ENCODE results near the gene PSD. TPM values are rescaled to one million over a fixed set of nuclear protein-coding genes. Genes with fewer than 3 reads are reported as not detected.

Gene PSD
- total RNA-seq, 1 experiment from 2014 or later = 2.4 TPM

DNA sequence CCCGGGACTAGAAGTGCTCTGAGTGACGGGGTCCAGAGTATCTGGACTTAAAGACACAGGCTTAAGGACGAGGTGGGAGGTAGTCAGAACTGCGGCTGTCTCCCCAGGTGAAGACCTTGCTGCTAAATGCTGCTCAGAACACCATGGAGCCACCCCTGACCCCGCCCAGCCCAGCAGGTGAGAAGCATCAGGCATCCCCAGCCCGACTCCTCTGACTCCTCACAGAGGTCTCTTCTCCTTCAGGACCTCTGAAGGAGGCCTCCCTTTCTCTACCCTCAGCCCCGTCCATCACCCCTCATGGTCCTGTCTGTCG lies 17.3 kb downstream of the PSD start:
- Histone ChIP-seq H3K36me3 (ENCODE audit: control insufficient read depth, insufficient read depth, low read length) (peaks cover 2% of the 10 kb centered on the region; the same call in 1 of the 2 replicates), H3K4me1 (ENCODE audit: control insufficient read depth, insufficient read depth, low read length) (peaks cover 45% of the 10 kb centered on the region), H3K4me3 (ENCODE audit: low read depth in 2 of 2, low read length in 2 of 2) (no peak overlapping the region), H3K27me3 (ENCODE audit: control insufficient read depth, insufficient read depth, low read length) (no peaks in the 10 kb centered on the region), H3K9me3 (ENCODE audit: control insufficient read depth, insufficient read depth, low read depth, low read length) (no peaks in the 10 kb centered on the region), H3K27ac (ENCODE audit: low read length) (peak overlapping the region; percentile 64)
- DNase-seq (ENCODE audit: low read depth, low spot score) = no peak
- CTCF ChIA-PET = interaction anchor here (0.6 kb wide), 1 partner anchor 549 kb away, joined by 9 read pairs; no protein-coding TSS in a partner anchor
- intact Hi-C loops (cut with micrococcal nuclease; ENCODE audit: unreplicated experiment) = loop anchor here (5.0 kb wide), 1 partner anchor 174 kb away; the partner anchor contains the start of gene ELOVL3
- in situ Hi-C loops (cut with HindIII; ENCODE audit: low pct_unique_long_range_greater_than_20kb, low sequenced_read_pairs) = no loop called here
- BruUV-seq (replicated peaks) = no TSS peak
- no peak for ATAC-seq
- TF ChIP-seq, protein P1, sequence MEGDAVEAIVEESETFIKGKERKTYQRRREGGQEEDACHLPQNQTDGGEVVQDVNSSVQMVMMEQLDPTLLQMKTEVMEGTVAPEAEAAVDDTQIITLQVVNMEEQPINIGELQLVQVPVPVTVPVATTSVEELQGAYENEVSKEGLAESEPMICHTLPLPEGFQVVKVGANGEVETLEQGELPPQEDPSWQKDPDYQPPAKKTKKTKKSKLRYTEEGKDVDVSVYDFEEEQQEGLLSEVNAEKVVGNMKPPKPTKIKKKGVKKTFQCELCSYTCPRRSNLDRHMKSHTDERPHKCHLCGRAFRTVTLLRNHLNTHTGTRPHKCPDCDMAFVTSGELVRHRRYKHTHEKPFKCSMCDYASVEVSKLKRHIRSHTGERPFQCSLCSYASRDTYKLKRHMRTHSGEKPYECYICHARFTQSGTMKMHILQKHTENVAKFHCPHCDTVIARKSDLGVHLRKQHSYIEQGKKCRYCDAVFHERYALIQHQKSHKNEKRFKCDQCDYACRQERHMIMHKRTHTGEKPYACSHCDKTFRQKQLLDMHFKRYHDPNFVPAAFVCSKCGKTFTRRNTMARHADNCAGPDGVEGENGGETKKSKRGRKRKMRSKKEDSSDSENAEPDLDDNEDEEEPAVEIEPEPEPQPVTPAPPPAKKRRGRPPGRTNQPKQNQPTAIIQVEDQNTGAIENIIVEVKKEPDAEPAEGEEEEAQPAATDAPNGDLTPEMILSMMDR (IDR thresholded peaks at IDR 0.05) = no peak
- TF ChIP-seq, protein P2, sequence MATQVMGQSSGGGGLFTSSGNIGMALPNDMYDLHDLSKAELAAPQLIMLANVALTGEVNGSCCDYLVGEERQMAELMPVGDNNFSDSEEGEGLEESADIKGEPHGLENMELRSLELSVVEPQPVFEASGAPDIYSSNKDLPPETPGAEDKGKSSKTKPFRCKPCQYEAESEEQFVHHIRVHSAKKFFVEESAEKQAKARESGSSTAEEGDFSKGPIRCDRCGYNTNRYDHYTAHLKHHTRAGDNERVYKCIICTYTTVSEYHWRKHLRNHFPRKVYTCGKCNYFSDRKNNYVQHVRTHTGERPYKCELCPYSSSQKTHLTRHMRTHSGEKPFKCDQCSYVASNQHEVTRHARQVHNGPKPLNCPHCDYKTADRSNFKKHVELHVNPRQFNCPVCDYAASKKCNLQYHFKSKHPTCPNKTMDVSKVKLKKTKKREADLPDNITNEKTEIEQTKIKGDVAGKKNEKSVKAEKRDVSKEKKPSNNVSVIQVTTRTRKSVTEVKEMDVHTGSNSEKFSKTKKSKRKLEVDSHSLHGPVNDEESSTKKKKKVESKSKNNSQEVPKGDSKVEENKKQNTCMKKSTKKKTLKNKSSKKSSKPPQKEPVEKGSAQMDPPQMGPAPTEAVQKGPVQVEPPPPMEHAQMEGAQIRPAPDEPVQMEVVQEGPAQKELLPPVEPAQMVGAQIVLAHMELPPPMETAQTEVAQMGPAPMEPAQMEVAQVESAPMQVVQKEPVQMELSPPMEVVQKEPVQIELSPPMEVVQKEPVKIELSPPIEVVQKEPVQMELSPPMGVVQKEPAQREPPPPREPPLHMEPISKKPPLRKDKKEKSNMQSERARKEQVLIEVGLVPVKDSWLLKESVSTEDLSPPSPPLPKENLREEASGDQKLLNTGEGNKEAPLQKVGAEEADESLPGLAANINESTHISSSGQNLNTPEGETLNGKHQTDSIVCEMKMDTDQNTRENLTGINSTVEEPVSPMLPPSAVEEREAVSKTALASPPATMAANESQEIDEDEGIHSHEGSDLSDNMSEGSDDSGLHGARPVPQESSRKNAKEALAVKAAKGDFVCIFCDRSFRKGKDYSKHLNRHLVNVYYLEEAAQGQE (IDR thresholded peaks at IDR 0.05; ENCODE audit: insufficient read depth in 1 of 2, low read depth in 2 of 2, low read length in 1 of 2) = no peak
- no peak for TF ChIP-seq TCF7L2 (IDR thresholded peaks at IDR 0.05; ENCODE audit: low read depth, low read length)
- no peak for TF ChIP-seq SIN3A (IDR thresholded peaks at IDR 0.05; ENCODE audit: borderline replicate concordance, insufficient read depth, low read depth, low read length)
- no peak for TF ChIP-seq POLR2AphosphoS5 (IDR thresholded peaks at IDR 0.05; ENCODE audit: low read depth, low read length)
- POLR2A ChIA-PET = no interaction called here

DNA sequence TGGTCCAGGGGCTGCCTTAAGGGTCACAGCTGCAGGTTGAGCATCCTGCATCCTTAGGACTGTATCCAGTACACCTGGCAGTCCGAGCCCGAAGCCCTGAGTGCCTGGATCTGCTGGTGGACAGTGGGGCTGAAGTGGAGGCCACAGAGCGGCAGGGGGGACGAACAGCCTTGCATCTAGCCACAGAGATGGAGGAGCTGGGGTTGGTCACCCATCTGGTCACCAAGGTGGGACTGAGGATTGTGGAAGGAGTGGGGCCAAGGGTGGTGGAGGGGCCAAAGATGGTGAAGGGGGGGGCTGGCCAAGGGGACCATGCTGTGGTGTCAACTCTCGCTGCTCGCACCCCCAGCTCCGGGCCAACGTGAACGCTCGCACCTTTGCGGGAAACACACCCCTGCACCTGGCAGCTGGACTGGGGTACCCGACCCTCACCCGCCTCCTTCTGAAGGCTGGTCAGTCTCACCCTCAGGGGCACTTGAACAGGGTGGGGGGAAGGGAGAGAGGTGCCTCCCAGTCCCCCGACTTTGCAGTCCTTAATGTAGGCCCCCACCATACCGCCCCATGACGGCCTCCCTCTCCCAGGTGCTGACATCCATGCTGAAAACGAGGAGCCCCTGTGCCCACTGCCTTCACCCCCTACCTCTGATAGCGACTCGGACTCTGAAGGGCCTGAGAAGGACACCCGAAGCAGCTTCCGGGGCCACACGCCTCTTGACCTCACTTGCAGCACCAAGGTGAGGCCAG lies 17.8 kb downstream of the PSD start:
- POLR2A ChIA-PET = interaction anchor here (0.6 kb wide), 1 partner anchor 36 kb away, joined by 3 read pairs; no protein-coding TSS in a partner anchor
- CTCF ChIA-PET = no interaction called here
- intact Hi-C loops (cut with micrococcal nuclease; ENCODE audit: unreplicated experiment) = loop anchor here (5.0 kb wide), 1 partner anchor 173 kb away; the partner anchor contains the start of gene ELOVL3
- no TSS peak for BruUV-seq (replicated peaks)
- Histone ChIP-seq H3K9me3 (ENCODE audit: control insufficient read depth, insufficient read depth, low read depth, low read length) (no peaks in the 10 kb centered on the region), H3K36me3 (ENCODE audit: control insufficient read depth, insufficient read depth, low read length) (peaks cover 3% of the 10 kb centered on the region; the same call in 1 of the 2 replicates), H3K4me1 (ENCODE audit: control insufficient read depth, insufficient read depth, low read length) (peaks cover 45% of the 10 kb centered on the region), H3K27me3 (ENCODE audit: control insufficient read depth, insufficient read depth, low read length) (no peaks in the 10 kb centered on the region), H3K4me3 (ENCODE audit: low read depth in 2 of 2, low read length in 2 of 2) (no peak overlapping the region), H3K27ac (ENCODE audit: low read length) (peak overlapping the region; percentile 64)
- ATAC-seq (no peak), DNase-seq (ENCODE audit: low read depth, low spot score) (no peak)
- in situ Hi-C loops (cut with HindIII; ENCODE audit: low pct_unique_long_range_greater_than_20kb, low sequenced_read_pairs) = no loop called here
- TF ChIP-seq POLR2AphosphoS5 (IDR thresholded peaks at IDR 0.05; ENCODE audit: low read depth, low read length) = no peak; the same call in 1 of the 2 replicates
- TF ChIP-seq TCF7L2 (IDR thresholded peaks at IDR 0.05; ENCODE audit: low read depth, low read length) = no peak
- TF ChIP-seq SIN3A (IDR thresholded peaks at IDR 0.05; ENCODE audit: borderline replicate concordance, insufficient read depth, low read depth, low read length) = no peak
- TF ChIP-seq, protein P1 (IDR thresholded peaks at IDR 0.05) = no peak
- TF ChIP-seq, protein P2 (IDR thresholded peaks at IDR 0.05; ENCODE audit: insufficient read depth in 1 of 2, low read depth in 2 of 2, low read length in 1 of 2) = no peak

Data from Panc1 (cell line).